ENCODE data around the gene DFFB.

GRCh38 chr1:3908886-3909517 is 51.7 kb downstream of the DFFB start:
- TF ChIP-seq EZH2phosphoT487 (IDR thresholded peaks at IDR 0.05; ENCODE audit: low read depth, severe bottlenecking, unreplicated experiment) (no peak), EZH2 (IDR thresholded peaks at IDR 0.05; ENCODE audit: borderline replicate concordance) (no peak)

All from hepatocyte (in vitro differentiated cells).